Loucy (cell line): Measurements from ENCODE around the gene TBRG1.

Experiments
- H2AFZ ChIP-seq: fragments of 200-600 bp; sonication (generic); 2 replicates; pipeline ENCODE4 v1.6.0; 2016; ENCODE audit warnings: antibody characterized with exemption, mild to moderate bottlenecking, low read length, moderate library complexity
- H3F3A ChIP-seq: fragments of 200-600 bp; 2 replicates; pipeline ENCODE4 v1.6.0; 2016; ENCODE audit warnings: antibody characterized with exemption, low read depth, mild to moderate bottlenecking
- H3K27me3 ChIP-seq: fragments of 200-600 bp; sonication (generic); 2 replicates; pipeline ENCODE4 v1.6.1; 2014; ENCODE audit warnings: low read length, mild to moderate bottlenecking; ENCODE audit not compliant: insufficient read depth, poor library complexity, severe bottlenecking
- H3K36me3 ChIP-seq: fragments of 200-600 bp; sonication (generic); 2 replicates; pipeline ENCODE4 v1.6.1; 2016; ENCODE audit warnings: low read length; ENCODE audit not compliant: insufficient read depth
- H3K4me1 ChIP-seq: fragments of 200-600 bp; sonication (generic); 2 replicates; pipeline ENCODE4 v1.5.1; 2014; ENCODE audit warnings: low read length, mild to moderate bottlenecking; ENCODE audit not compliant: insufficient read depth, poor library complexity, severe bottlenecking
- H3K4me2 ChIP-seq: fragments of 200-600 bp; sonication (generic); 2 replicates; pipeline ENCODE4 v1.6.0; 2014; ENCODE audit warnings: antibody characterized with exemption, low read length, low read depth, mild to moderate bottlenecking; ENCODE audit not compliant: poor library complexity, severe bottlenecking
- H3K4me3 ChIP-seq: fragments of 200-600 bp; sonication (generic); 2 replicates; pipeline ENCODE4 v1.5.1; 2014; ENCODE audit warnings: low read length, mild to moderate bottlenecking, mixed read lengths; ENCODE audit not compliant: poor library complexity, severe bottlenecking
- H3K79me2 ChIP-seq: fragments of 200-600 bp; sonication (generic); 2 replicates; pipeline ENCODE4 v1.6.1; 2014; ENCODE audit warnings: low read length; ENCODE audit not compliant: insufficient read depth
- H3K9ac ChIP-seq: fragments of 200-600 bp; sonication (generic); 2 replicates; pipeline ENCODE4 v1.6.0; 2014; ENCODE audit warnings: mild to moderate bottlenecking, low read depth, low read length, moderate library complexity; ENCODE audit not compliant: poor library complexity, severe bottlenecking
- H3K9me2 ChIP-seq: fragments of 200-600 bp; sonication (generic); replicated peaks from 2 replicates; pipeline ENCODE4 v1.6.1; 2016; ENCODE audit warnings: low read depth, low read length, mixed read lengths
- H3K9me3 ChIP-seq: fragments of 200-600 bp; sonication (generic); 2 replicates; pipeline ENCODE4 v1.6.1; 2014; ENCODE audit warnings: mild to moderate bottlenecking, antibody characterized with exemption, low read length, low read depth; ENCODE audit not compliant: insufficient read depth
- H4K20me1 ChIP-seq: fragments of 200-600 bp; sonication (generic); 2 replicates; pipeline ENCODE4 v1.6.0; 2014; ENCODE audit warnings: antibody characterized with exemption, low read length, mild to moderate bottlenecking; ENCODE audit not compliant: insufficient read depth, poor library complexity, severe bottlenecking
- EZH2phosphoT487 ChIP-seq: fragments of 200-600 bp; IDR thresholded peaks from 2 replicates; pipeline ENCODE4 v1.6.1; 2018; ENCODE audit warnings: antibody characterized with exemption, mild to moderate bottlenecking, moderate library complexity, borderline replicate concordance
- TF ChIP-seq, protein P1 (sequence below): fragments of 200-600 bp; sonication (generic); conservative IDR thresholded peaks from 2 replicates; pipeline ENCODE4 v1.5.1; 2014; ENCODE audit warnings: mild to moderate bottlenecking, antibody characterized with exemption, low read length

The TBRG1 gene

GRCh38 chr11:124661553-124661952 lies 38.9 kb downstream of the TBRG1 start:
- Histone ChIP-seq H3K27me3 (no peaks in the 10 kb centered on the region), H3K79me2 (no peaks in the 10 kb centered on the region), H4K20me1 (no peaks in the 10 kb centered on the region), H2AFZ (no peak overlapping the region), H3K4me1 (no peaks in the 10 kb centered on the region), H3K36me3 (no peaks in the 10 kb centered on the region), H3K4me3 (no peak overlapping the region), H3F3A (no peaks in the 10 kb centered on the region), H3K4me2 (no peak overlapping the region), H3K9me3 (no peaks in the 10 kb centered on the region), H3K9ac (no peak overlapping the region), H3K9me2 (no peaks in the 10 kb centered on the region)
- TF ChIP-seq, protein P1, sequence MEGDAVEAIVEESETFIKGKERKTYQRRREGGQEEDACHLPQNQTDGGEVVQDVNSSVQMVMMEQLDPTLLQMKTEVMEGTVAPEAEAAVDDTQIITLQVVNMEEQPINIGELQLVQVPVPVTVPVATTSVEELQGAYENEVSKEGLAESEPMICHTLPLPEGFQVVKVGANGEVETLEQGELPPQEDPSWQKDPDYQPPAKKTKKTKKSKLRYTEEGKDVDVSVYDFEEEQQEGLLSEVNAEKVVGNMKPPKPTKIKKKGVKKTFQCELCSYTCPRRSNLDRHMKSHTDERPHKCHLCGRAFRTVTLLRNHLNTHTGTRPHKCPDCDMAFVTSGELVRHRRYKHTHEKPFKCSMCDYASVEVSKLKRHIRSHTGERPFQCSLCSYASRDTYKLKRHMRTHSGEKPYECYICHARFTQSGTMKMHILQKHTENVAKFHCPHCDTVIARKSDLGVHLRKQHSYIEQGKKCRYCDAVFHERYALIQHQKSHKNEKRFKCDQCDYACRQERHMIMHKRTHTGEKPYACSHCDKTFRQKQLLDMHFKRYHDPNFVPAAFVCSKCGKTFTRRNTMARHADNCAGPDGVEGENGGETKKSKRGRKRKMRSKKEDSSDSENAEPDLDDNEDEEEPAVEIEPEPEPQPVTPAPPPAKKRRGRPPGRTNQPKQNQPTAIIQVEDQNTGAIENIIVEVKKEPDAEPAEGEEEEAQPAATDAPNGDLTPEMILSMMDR = no peak
- TF ChIP-seq EZH2phosphoT487 = no peak

GRCh38 chr11:124662106-124662505 lies 39.4 kb downstream of the TBRG1 start:
- TF ChIP-seq EZH2phosphoT487 = no peak
- TF ChIP-seq, protein P1 = no peak
- no peaks in the 10 kb centered on the region for H3K79me2 ChIP-seq
- H3K9ac ChIP-seq = no peak overlapping the region
- H3K9me2 ChIP-seq = no peaks in the 10 kb centered on the region
- no peaks in the 10 kb centered on the region for H4K20me1 ChIP-seq
- H3K4me3 ChIP-seq = no peak overlapping the region
- no peak overlapping the region for H2AFZ ChIP-seq
- H3K27me3 ChIP-seq = no peaks in the 10 kb centered on the region
- H3K4me1 ChIP-seq = no peaks in the 10 kb centered on the region
- H3K9me3 ChIP-seq = no peaks in the 10 kb centered on the region
- H3K36me3 ChIP-seq = no peaks in the 10 kb centered on the region
- no peaks in the 10 kb centered on the region for H3F3A ChIP-seq
- H3K4me2 ChIP-seq = no peak overlapping the region

- Histone ChIP-seq H3K36me3 (no peaks in the 10 kb centered on the region), H3K9ac (no peak overlapping the region), H3K4me3 (no peak overlapping the region), H3K9me2 (no peaks in the 10 kb centered on the region), H4K20me1 (no peaks in the 10 kb centered on the region), H3K79me2 (no peaks in the 10 kb centered on the region), H2AFZ (no peak overlapping the region), H3F3A (no peaks in the 10 kb centered on the region), H3K4me2 (no peak overlapping the region), H3K4me1 (no peaks in the 10 kb centered on the region), H3K9me3 (no peaks in the 10 kb centered on the region), H3K27me3 (no peaks in the 10 kb centered on the region)
- TF ChIP-seq EZH2phosphoT487 = no peak
- TF ChIP-seq, protein P1 = no peak
Observed at GRCh38 chr11:124663861-124664260, 41.2 kb downstream of the TBRG1 start.
